ENCODE results near the gene CDIPT.

DNA sequence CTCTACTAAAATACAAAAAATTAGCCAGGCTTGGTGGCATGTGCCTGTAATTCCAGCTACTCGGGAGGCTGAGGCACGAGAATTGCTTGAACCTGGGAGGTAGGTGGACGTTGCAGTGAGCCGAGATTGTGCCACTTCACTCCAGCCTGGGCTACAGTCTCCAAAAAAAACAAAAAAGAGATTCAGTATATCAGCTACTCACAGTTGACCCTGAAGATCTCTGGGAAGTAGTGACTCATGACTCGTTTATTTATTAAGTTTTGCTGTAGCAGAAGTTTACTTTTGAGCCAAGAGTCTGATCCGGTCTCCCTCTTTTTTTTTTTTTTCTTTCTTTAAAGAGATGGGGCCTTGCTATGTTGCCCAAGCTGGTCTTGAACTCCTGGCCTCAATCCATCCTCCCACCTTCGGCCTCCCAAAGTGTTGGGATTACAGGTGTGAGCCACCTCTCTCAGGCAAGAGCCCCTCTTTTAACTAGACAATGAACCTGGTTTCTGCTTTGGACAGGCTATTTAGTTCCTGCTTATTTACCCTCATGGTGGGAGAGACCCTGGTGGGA, 38.4 kb downstream of the CDIPT start:
- TF ChIP-seq, protein P1, sequence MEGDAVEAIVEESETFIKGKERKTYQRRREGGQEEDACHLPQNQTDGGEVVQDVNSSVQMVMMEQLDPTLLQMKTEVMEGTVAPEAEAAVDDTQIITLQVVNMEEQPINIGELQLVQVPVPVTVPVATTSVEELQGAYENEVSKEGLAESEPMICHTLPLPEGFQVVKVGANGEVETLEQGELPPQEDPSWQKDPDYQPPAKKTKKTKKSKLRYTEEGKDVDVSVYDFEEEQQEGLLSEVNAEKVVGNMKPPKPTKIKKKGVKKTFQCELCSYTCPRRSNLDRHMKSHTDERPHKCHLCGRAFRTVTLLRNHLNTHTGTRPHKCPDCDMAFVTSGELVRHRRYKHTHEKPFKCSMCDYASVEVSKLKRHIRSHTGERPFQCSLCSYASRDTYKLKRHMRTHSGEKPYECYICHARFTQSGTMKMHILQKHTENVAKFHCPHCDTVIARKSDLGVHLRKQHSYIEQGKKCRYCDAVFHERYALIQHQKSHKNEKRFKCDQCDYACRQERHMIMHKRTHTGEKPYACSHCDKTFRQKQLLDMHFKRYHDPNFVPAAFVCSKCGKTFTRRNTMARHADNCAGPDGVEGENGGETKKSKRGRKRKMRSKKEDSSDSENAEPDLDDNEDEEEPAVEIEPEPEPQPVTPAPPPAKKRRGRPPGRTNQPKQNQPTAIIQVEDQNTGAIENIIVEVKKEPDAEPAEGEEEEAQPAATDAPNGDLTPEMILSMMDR (IDR thresholded peaks at IDR 0.05) = no peak
- TF ChIP-seq POLR2A (IDR thresholded peaks at IDR 0.05) = no peak

All from Peyer's patch (tissue), 4 donors.